ENCODE measurements around the gene GPLD1.
"Not testable (repeated sequence)": the region's sequence is repeated elsewhere in the genome, so short reads cannot be mapped to it uniquely, and the experiment has no call there.

Gene GPLD1

DNA sequence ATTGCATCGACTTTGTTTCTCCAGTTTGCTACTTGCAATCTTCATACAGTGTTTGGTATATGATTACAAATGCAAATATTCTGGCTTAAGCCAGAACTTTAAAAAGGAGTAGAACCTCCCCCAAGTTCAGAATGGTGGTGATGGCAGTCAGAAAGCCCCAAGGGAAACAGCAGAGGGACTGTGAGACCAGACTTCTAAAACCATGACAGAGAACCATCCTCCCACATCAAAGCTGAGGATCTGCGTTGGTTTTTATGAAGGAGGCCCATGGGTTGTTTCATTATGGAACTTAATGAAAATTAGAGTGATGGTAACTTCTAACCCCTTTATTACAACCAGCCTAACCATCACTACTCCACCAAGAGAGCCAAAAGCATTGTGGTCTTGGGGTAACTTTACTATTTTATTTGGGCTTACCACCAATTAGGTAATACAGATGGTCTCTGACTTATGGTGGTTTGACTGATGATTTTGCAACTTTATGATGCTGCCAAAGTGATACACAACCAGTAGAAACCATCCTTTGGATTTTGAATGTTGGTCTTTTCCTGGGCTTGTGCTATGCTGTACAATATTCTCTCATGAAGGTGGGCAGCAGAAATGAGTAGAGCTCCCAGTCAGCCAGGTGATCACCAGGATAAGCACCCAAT is 97.5 kb downstream of the GPLD1 start:
- H3K27me3 ChIP-seq (ENCODE audit: insufficient read depth, low read length) = peaks cover 3% of the 10 kb centered on the region
- H3K9me3 ChIP-seq (ENCODE audit: low read length) = peaks cover 2% of the 10 kb centered on the region
- H3K4me3 ChIP-seq (ENCODE audit: low read length) = no peak overlapping the region
- no peak overlapping the region for H2AFZ ChIP-seq (ENCODE audit: low read depth, low read length)
- no peaks in the 10 kb centered on the region for H3K36me3 ChIP-seq (ENCODE audit: insufficient read depth, low read length)
- no peaks in the 10 kb centered on the region for H3K4me1 ChIP-seq (ENCODE audit: insufficient read depth, low read length)

DNA sequence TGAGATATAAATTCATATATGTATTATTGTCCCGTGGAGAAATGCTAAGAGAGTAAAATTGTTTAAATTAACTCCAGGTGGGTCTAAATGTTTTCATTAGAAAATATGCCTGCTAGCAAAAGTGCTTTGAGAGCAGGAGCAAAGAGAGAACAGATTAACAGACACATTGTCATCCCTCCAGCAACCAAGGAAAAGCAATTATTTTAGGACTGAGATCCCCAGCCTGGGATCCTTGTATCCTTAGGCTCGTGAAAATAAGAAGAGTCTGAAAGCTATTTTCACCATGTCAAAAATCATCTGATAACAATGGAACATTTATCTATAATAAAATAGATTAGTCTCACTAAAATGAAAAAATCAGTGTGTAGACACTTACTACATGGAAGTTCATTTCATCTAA is 98.2 kb downstream of the GPLD1 start:
- H3K36me3 ChIP-seq (ENCODE audit: insufficient read depth, low read length) = no peaks in the 10 kb centered on the region
- H3K9me3 ChIP-seq (ENCODE audit: low read length) = no peaks in the 10 kb centered on the region
- peaks cover 3% of the 10 kb centered on the region for H3K27me3 ChIP-seq (ENCODE audit: insufficient read depth, low read length)
- no peaks in the 10 kb centered on the region for H3K4me1 ChIP-seq (ENCODE audit: insufficient read depth, low read length)
- H3K4me3 ChIP-seq (ENCODE audit: low read length) = no peak overlapping the region
- no peak overlapping the region for H2AFZ ChIP-seq (ENCODE audit: low read depth, low read length)

GRCh38 chr6:24387818-24388217 is 101.6 kb downstream of the GPLD1 start:
- Histone ChIP-seq H3K36me3 (ENCODE audit: insufficient read depth, low read length) (no peaks in the 10 kb centered on the region), H3K9me3 (ENCODE audit: low read length) (no peaks in the 10 kb centered on the region), H3K4me3 (ENCODE audit: low read length) (no peak overlapping the region), H2AFZ (ENCODE audit: low read depth, low read length) (no peak overlapping the region), H3K4me1 (ENCODE audit: insufficient read depth, low read length) (no peaks in the 10 kb centered on the region), H3K27me3 (ENCODE audit: insufficient read depth, low read length) (peaks cover 3% of the 10 kb centered on the region)

- Histone ChIP-seq H3K36me3 (ENCODE audit: insufficient read depth, low read length) (no peaks in the 10 kb centered on the region), H2AFZ (ENCODE audit: low read depth, low read length) (no peak overlapping the region), H3K9me3 (ENCODE audit: low read length) (no peaks in the 10 kb centered on the region), H3K27me3 (ENCODE audit: insufficient read depth, low read length) (no peaks in the 10 kb centered on the region), H3K4me3 (ENCODE audit: low read length) (no peak overlapping the region), H3K4me1 (ENCODE audit: insufficient read depth, low read length) (peaks cover 4% of the 10 kb centered on the region)
Measured at GRCh38 chr6:24385536-24386269, 103.7 kb downstream of the GPLD1 start.

GRCh38 chr6:24384369-24385130 is 104.8 kb downstream of the GPLD1 start:
- H3K27me3 ChIP-seq (ENCODE audit: insufficient read depth, low read length); H3K9me3 ChIP-seq (ENCODE audit: low read length); H3K36me3 ChIP-seq (ENCODE audit: insufficient read depth, low read length); H3K4me1 ChIP-seq (ENCODE audit: insufficient read depth, low read length); H2AFZ ChIP-seq (ENCODE audit: low read depth, low read length); H3K4me3 ChIP-seq (ENCODE audit: low read length): not testable (repeated sequence)

- not testable (repeated sequence) for H3K36me3 ChIP-seq (ENCODE audit: insufficient read depth, low read length); H2AFZ ChIP-seq (ENCODE audit: low read depth, low read length); H3K9me3 ChIP-seq (ENCODE audit: low read length); H3K27me3 ChIP-seq (ENCODE audit: insufficient read depth, low read length); H3K4me1 ChIP-seq (ENCODE audit: insufficient read depth, low read length); H3K4me3 ChIP-seq (ENCODE audit: low read length)
Measured at GRCh38 chr6:24382891-24383494, 106.4 kb downstream of the GPLD1 start.

GRCh38 chr6:24382220-24382540 is 107.2 kb downstream of the GPLD1 start:
- no peak overlapping the region for H2AFZ ChIP-seq (ENCODE audit: low read depth, low read length)
- peaks cover 4% of the 10 kb centered on the region for H3K4me1 ChIP-seq (ENCODE audit: insufficient read depth, low read length)
- H3K4me3 ChIP-seq (ENCODE audit: low read length) = no peak overlapping the region
- no peaks in the 10 kb centered on the region for H3K27me3 ChIP-seq (ENCODE audit: insufficient read depth, low read length)
- no peaks in the 10 kb centered on the region for H3K9me3 ChIP-seq (ENCODE audit: low read length)
- no peaks in the 10 kb centered on the region for H3K36me3 ChIP-seq (ENCODE audit: insufficient read depth, low read length)

DNA sequence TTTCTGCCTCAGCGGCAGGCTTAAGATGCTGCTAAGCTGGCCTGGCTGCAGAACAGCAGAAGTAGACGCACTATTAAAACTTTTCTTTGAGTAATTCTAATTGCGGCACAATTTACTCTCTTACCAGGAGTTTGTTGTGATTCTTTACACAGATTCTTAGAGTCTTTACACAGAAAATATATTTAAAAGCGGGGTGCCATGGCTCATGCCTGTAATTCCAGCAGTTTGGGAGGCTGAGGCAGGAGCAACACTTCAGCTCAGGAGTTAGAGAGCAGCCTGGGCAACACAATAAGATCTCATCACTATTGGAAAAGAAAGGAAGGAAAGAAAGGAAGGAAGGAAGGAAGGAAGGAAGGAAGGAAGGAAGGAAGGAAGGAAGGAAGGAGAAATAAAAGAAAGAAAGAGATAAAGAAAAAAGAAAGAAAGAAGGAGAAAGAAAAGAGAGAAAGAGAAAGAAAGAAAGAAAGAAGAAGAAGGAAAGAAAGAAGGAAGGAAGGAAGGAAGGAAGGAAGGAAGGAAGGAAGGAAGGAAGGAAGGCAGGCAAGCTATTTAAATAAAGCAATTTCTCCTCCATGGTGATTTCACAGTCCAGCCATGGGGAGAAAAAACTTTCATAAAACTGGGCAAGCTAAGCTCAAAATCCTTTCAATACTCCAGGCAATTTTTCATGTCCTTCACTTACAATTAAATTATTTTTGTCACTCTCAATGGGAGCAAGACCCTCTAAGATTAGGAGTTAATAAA is 107.7 kb downstream of the GPLD1 start:
- H2AFZ ChIP-seq (ENCODE audit: low read depth, low read length) = no peak overlapping the region
- H3K36me3 ChIP-seq (ENCODE audit: insufficient read depth, low read length) = no peaks in the 10 kb centered on the region
- peaks cover 4% of the 10 kb centered on the region for H3K4me1 ChIP-seq (ENCODE audit: insufficient read depth, low read length)
- H3K9me3 ChIP-seq (ENCODE audit: low read length) = no peaks in the 10 kb centered on the region
- no peak overlapping the region for H3K4me3 ChIP-seq (ENCODE audit: low read length)
- H3K27me3 ChIP-seq (ENCODE audit: insufficient read depth, low read length) = no peaks in the 10 kb centered on the region

GRCh38 chr6:24378473-24379097 is 110.8 kb downstream of the GPLD1 start:
- no peaks in the 10 kb centered on the region for H3K9me3 ChIP-seq (ENCODE audit: low read length)
- H3K4me1 ChIP-seq (ENCODE audit: insufficient read depth, low read length) = peaks cover 4% of the 10 kb centered on the region
- no peaks in the 10 kb centered on the region for H3K36me3 ChIP-seq (ENCODE audit: insufficient read depth, low read length)
- H2AFZ ChIP-seq (ENCODE audit: low read depth, low read length) = no peak overlapping the region
- H3K4me3 ChIP-seq (ENCODE audit: low read length) = no peak overlapping the region
- H3K27me3 ChIP-seq (ENCODE audit: insufficient read depth, low read length) = no peaks in the 10 kb centered on the region
